Measurements from ENCODE around the gene SUFU. TPM values are rescaled to one million over a fixed set of nuclear protein-coding genes. Genes with fewer than 3 reads are reported as not detected.
"Not testable (repeated sequence)": the region's sequence is repeated elsewhere in the genome, so short reads cannot be mapped to it uniquely, and the experiment has no call there.

SUFU gene
- total RNA-seq, 2 experiments from 2014 or later: 5.7 to 6.0 TPM

DNA sequence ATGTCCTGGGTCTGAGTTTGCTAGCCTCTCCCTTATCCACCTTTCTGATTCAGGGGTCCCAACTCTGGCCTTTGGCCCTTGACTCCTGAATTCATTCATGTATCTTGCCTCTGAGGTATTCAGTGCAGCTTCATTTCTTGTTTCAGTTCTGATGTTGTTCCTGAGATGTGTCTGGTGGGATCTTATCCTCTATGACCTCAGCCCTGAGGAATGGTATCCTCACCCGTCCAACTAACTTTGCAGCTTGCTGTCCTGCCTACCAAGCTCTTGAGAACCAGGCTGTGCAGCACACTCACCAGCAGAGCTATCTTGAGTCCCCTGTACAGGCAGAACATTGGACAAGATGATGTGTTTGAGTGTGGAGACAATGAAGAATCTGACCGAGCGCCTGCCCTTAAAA, 13.8 kb downstream of the SUFU start:
- no peak for DNase-seq
- Mint-ChIP-seq H3K9me3 (no peaks in the 10 kb centered on the region), H3K27ac (no peak overlapping the region)

DNA sequence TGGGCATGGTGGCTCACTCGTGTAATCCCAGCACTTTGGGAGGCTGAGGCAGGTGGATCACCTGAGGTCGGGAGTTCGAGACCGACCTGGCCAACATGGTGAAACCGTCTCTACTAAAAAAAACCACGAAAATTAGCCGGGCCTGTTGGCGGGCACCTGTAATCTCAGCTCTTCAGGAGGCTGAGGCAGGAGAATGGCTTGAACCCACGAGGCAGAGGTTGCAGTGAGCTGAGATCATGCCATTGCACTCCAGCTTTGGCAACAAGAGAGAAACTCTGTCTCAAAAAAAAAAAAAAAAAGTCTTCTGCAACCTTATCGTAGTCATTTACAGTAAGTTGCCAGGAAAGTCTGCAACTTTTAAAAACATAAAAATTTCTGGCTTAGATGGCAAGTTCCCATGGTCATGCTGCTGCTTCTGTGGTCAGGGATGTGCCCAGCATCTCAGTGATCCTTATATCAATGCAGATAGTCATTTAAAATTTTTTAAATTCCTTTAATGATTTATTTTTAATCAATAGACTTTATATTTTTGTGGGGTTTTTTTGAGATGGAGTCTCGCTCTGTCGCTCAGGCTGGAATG, 15.6 kb downstream of the SUFU start:
- peaks cover 7% of the 10 kb centered on the region for H3K4me1 Mint-ChIP-seq
- H3K27ac Mint-ChIP-seq: no peak overlapping the region
- no peak for DNase-seq
- no peak overlapping the region for H3K4me3 Mint-ChIP-seq
- no peaks in the 10 kb centered on the region for H3K36me3 Mint-ChIP-seq
- no peaks in the 10 kb centered on the region for H3K9me3 Mint-ChIP-seq
- no peaks in the 10 kb centered on the region for H3K27me3 Mint-ChIP-seq

More for the DNA sequence above, 13.8 kb downstream of the SUFU start:
- no peaks in the 10 kb centered on the region for H3K27me3 Mint-ChIP-seq
- H3K4me1 Mint-ChIP-seq: no peaks in the 10 kb centered on the region
- no peak overlapping the region for H3K4me3 Mint-ChIP-seq
- H3K36me3 Mint-ChIP-seq: no peaks in the 10 kb centered on the region

DNA sequence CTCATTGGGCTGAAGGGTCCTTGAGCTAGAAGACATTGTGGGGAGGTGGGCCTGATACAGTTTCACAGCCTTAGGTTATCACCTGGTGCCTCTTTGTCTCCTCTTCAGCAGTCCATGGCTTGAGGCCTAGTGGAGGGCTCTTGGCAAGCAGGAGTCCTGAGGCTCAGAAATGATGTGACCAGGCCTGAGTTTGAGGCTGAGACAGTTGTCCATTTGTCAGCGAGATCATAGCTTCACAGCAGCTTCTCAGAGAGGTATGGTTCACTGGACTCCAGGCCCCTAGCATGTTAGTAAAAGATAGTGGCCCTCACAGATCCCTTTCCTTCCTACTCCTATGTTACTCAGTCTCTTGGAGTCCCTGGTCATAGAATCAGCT, 19.1 kb downstream of the SUFU start:
- Mint-ChIP-seq H3K9me3 (no peaks in the 10 kb centered on the region), H3K27me3 (no peaks in the 10 kb centered on the region), H3K4me1 (peaks cover 9% of the 10 kb centered on the region), H3K36me3 (peaks cover 4% of the 10 kb centered on the region), H3K27ac (no peak overlapping the region), H3K4me3 (no peak overlapping the region)
- no peak for DNase-seq

DNA sequence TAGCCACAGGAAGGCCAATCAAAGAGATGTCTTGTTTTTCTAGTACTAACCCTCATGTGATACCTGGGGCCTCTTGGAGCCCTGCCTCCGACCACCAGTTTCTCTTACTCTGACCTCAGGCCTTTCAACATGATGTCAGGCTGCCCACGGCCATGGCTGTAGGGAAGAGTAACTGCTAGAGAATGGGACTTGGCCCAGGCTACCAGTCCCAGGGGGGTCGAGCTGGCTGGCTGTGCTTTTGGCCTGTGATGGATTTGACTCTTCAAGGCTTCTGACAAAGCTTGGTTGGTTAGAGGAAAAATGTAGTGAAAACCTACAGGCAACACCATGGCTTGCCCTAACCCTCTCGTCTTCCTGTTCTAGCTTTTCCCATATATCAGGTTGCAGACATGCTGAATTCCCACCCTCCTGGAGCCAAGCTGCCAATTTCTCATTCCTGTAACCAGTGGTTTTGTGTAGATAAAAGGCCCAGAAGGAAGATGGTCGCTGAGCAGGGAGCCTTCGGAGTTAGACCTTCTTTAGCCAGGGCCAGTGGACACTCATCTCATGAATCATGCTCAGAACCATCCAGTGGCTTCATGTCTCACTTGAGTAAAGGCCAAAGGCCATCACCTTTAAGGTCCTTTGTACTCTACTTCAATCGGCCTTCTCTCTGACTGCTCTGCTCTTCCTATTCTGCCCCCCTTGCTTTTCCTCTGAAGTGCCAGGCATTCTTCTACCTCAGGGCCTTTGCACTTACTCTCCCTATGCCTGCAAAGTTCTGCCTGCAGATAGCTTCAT, 19.7 kb downstream of the SUFU start:
- Mint-ChIP-seq H3K27me3 (no peaks in the 10 kb centered on the region), H3K4me1 (peaks cover 9% of the 10 kb centered on the region), H3K9me3 (no peaks in the 10 kb centered on the region), H3K36me3 (peaks cover 4% of the 10 kb centered on the region), H3K4me3 (no peak overlapping the region), H3K27ac (no peak overlapping the region)
- no peak for DNase-seq

DNA sequence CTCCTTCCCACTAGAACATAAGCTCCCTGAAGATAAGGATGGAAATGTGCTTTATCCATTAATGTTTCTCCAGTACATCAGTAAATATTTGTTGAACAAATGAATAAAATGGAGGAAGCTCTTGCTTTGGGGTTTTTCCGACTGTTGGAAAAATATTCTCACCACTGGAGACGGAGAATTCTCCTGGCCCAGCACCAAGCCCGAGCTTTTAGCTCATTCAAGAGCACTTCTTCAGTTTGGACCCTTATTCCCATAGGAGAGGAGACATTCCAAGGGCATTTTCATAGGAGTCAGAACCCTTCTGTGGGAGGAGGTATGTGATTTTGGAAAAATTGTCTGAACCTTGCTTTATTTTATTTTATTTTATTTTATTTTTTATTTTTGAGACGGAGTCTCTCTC, 21.0 kb downstream of the SUFU start:
- no peak for DNase-seq
- H3K4me1 Mint-ChIP-seq: peaks cover 9% of the 10 kb centered on the region
- no peak overlapping the region for H3K4me3 Mint-ChIP-seq
- no peak overlapping the region for H3K27ac Mint-ChIP-seq
- peaks cover 4% of the 10 kb centered on the region for H3K36me3 Mint-ChIP-seq
- no peaks in the 10 kb centered on the region for H3K27me3 Mint-ChIP-seq
- H3K9me3 Mint-ChIP-seq: no peaks in the 10 kb centered on the region

DNA sequence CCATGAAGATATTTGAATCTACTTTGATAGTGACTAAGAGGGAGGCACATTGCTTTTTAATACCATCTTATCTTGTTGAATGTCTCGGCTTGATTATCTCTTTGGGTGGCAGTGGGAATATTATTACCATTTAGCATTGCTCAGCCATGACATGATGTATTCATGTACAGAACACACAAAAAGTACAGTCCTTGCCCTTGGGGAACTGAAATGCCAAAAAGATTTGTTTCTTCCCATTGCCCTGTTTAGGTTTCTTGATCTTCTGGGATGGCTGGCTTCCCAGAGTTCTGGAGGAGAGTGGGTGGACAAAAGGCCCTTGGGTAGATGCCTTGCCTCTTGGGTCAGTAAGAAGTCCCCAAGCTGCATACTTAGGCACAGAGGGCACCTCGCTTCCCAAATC, 23.8 kb downstream of the SUFU start:
- DNase-seq: no peak
- Mint-ChIP-seq H3K27me3 (no peaks in the 10 kb centered on the region), H3K4me3 (no peak overlapping the region), H3K4me1 (peaks cover 9% of the 10 kb centered on the region), H3K36me3 (peaks cover 4% of the 10 kb centered on the region), H3K9me3 (no peaks in the 10 kb centered on the region), H3K27ac (no peak overlapping the region)

DNA sequence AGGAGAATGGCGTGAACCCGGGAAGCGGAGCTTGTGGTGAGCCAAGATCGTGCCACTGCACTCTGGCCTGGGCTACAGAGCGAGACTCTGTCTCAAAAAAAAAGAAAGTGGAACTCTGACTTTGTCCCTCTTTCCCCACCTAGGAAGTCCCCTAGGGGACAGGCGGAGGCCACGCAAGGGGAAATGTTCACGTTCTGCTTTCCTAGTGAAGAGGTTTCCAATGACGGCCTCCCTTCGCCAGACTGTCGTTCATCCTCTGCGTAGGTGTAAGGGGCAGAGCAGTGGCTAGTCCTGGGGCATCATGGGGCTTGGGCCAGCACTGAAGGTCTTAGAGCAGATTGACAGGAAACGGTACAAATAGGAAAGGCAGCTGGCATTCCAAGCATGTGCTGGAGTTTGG, 30.6 kb downstream of the SUFU start:
- Mint-ChIP-seq H3K27me3 (no peaks in the 10 kb centered on the region), H3K4me1 (peaks cover 7% of the 10 kb centered on the region), H3K9me3 (no peaks in the 10 kb centered on the region), H3K4me3 (no peak overlapping the region), H3K27ac (no peak overlapping the region), H3K36me3 (no peaks in the 10 kb centered on the region)
- no peak for DNase-seq

DNA sequence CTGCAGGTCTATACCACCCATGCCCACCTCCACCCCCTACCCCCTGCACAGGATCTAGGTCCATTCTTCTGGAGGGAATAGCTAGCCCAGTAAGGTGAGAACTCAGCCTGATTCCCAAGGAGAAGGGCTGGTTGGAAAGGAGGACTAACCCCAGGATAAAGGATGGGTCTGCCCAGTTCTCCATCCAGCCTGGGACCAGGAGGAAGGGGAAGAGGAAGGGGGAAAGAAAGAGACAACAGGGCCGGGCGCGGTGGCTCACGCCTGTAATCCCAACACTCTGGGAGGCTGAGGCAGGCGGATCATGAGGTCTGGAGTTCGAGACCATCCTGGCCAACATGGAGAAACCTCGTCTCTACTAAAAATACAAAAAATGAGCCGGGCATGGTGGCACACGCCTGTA, 31.2 kb downstream of the SUFU start:
- not testable (repeated sequence) for H3K27me3 Mint-ChIP-seq, H3K9me3 Mint-ChIP-seq, H3K27ac Mint-ChIP-seq, H3K4me1 Mint-ChIP-seq, DNase-seq, H3K36me3 Mint-ChIP-seq, H3K4me3 Mint-ChIP-seq

DNA sequence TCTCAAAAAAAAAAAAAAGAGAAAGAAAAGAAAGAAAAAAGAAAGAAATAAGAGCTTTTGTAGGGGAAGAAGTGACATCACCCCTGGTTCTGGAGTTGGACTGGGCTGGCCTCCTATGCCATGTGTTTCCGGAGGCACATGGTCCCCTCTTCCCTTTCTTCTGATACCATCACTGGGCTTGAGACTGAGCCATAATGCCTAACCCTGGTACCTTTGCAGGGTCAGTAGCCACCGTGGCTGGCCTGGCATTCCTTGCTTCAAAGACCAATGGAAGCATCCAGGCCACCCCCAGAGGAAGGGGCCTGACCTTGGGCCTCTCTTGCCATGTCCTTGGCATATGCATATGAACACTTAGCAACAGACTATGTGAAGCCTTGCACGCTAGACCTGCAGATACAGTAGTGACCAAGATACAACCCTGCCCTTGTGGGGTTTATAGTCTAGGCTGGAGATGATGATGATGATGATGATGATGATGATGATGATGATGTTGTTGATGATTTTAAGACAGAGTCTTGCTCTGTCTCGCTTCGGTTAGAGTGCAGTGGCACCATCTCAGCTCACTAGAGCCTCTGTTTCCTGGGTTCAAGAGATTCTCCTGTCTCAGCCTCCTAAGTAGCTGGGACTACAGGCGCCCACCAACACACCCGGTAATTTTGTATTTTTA, 31.8 kb downstream of the SUFU start:
- Mint-ChIP-seq H3K27me3 (no peaks in the 10 kb centered on the region), H3K9me3 (no peaks in the 10 kb centered on the region), H3K27ac (no peak overlapping the region), H3K4me3 (no peak overlapping the region), H3K36me3 (no peaks in the 10 kb centered on the region), H3K4me1 (peaks cover 10% of the 10 kb centered on the region)
- DNase-seq: no peak

DNA sequence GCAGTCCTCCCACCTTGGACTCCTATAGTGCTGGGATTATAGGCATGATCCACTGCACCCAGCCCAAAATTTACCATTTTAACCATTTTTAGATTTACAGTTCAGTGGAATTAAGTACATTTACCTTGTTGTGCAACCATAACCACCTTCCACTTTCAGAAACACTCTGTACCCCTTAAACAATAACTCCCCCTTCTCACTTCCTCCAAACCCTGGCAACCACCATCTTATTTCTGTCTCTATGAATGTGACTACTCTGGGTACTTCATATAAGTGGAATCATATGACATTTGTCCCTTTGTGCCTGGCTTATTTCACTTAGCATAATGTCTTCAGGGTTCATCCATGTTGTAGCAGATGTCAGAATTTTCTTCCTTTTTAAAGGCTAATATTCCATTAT, 33.6 kb downstream of the SUFU start:
- H3K4me1 Mint-ChIP-seq: peaks cover 15% of the 10 kb centered on the region
- no peak overlapping the region for H3K27ac Mint-ChIP-seq
- H3K9me3 Mint-ChIP-seq: no peaks in the 10 kb centered on the region
- no peak overlapping the region for H3K4me3 Mint-ChIP-seq
- H3K36me3 Mint-ChIP-seq: no peaks in the 10 kb centered on the region
- no peak for DNase-seq
- H3K27me3 Mint-ChIP-seq: no peaks in the 10 kb centered on the region

DNA sequence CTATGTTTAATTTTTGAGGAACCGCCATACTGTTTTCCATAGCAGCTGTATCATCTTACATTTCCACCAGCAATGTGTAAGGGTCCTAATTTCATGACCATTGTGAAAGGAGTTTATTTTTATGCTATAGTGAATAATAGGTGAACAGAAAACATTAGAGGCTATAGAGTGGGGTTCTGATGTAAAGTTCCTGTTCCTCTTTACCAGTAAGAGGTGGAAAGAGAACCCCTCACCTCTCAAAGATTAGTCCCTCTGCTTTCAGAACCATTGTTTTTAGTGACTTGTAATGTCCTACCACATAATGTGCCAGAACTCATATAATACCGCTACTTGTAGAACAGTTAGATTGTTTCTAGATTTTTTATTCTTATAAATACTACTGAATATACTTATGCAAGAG, 34.2 kb downstream of the SUFU start:
- H3K4me1 Mint-ChIP-seq: peaks cover 17% of the 10 kb centered on the region
- no peak overlapping the region for H3K4me3 Mint-ChIP-seq
- DNase-seq: no peak
- no peaks in the 10 kb centered on the region for H3K27me3 Mint-ChIP-seq
- no peaks in the 10 kb centered on the region for H3K36me3 Mint-ChIP-seq
- H3K27ac Mint-ChIP-seq: no peak overlapping the region
- no peaks in the 10 kb centered on the region for H3K9me3 Mint-ChIP-seq

DNA sequence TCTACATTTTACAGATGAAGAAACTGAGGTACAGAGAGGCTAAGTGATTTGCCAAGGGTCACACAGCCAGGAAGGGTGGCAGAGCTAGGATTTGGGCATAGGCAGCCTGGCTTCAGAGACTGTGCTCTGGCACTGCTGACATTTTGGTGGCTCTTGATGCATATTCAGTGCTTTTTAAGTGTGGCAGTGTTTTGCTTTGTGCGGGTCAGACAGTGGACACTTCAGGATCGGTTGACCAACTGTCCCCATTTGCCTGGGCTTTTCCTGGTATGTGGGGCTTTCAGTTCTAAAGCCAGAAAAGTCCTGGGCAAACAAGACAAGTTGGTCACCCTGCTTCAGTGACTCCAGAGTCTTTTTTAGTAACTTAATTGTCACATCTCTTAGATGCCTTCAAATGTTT, 35.0 kb downstream of the SUFU start:
- Mint-ChIP-seq H3K9me3 (no peaks in the 10 kb centered on the region), H3K4me3 (no peak overlapping the region), H3K36me3 (no peaks in the 10 kb centered on the region), H3K27me3 (no peaks in the 10 kb centered on the region), H3K4me1 (peaks cover 19% of the 10 kb centered on the region), H3K27ac (no peak overlapping the region)
- no peak for DNase-seq

DNA sequence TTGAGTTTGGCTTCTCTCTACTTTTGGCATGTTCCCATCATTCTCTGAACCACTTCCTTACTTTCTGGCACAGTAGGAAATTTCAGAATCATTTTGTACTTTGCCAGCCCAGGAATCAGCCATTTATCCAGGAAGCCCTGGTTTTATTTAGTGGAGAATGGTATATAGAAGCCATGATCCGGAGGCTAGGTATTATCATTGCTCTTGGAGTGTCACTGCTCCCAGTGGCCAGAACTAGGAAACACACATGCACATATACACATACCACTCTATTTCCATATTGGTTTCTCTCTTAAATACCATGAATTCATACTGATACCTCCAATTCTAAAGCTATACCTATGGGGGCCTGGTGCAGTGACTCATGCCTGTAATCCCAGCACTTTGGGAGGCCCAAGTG, 36.3 kb downstream of the SUFU start:
- Mint-ChIP-seq H3K4me3 (no peak overlapping the region), H3K27me3 (no peaks in the 10 kb centered on the region), H3K27ac (no peak overlapping the region), H3K4me1 (peaks cover 18% of the 10 kb centered on the region), H3K36me3 (no peaks in the 10 kb centered on the region), H3K9me3 (no peaks in the 10 kb centered on the region)
- peak; percentile 17 for DNase-seq

DNA sequence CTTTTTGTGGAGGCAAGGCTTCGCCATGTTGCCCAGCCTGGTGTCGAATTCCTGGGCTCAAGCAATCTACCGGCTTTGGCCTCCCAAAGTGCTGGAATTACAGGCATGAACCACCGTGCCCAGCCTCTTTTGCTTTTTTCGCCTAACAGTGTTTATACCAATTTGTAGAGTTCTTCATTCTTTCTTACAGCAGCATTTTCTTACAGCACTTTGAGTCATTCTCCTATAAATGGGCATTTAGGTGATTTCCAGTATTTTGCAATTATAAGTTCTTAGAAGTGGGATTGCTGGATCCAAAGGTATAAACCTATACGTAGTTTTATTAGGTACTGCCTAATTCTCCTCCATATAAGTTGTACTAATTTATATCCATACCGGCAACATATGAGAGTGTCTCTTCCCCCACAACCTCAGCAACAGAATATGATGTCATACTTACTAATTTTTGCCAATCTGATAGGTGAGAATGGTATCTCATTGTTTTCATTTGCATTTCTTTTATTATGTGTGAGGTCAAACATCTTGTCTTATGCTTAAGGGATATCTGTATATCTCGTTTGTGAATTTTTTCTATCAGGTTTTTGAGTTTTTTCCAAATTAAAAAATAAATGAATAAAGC, 39.1 kb downstream of the SUFU start:
- H3K4me3 Mint-ChIP-seq: no peak overlapping the region
- no peaks in the 10 kb centered on the region for H3K9me3 Mint-ChIP-seq
- H3K36me3 Mint-ChIP-seq: no peaks in the 10 kb centered on the region
- peaks cover 14% of the 10 kb centered on the region for H3K4me1 Mint-ChIP-seq
- DNase-seq: no peak
- H3K27me3 Mint-ChIP-seq: no peaks in the 10 kb centered on the region
- no peak overlapping the region for H3K27ac Mint-ChIP-seq

DNA sequence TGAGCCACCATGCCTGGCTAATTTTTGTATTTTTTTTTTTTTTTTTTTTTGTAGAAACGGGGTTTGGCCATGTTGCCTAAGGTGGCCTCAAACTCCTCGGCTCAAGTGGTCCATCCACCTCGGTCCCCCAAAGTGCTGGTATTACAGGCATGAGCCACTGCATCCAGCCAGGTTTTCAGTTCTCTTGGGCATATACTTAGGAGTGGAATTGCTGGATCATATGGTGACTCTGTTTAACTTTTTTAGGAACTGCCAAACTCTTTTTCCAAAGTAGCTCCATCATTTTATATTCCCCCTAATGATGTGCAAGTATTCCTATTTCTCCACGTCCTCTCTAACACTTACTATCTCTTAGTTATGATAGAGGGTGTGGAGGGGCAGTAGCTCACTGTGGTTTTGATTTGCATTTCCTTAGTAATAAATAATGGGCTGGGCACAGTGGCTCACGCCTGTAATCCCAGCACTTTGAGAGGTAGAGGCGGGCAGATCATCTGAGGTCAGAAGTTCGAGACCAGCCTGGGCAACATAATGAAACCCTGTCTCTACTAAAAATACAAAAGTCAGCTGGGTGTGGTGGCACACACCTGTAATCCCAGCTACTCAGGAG, 41.6 kb downstream of the SUFU start:
- Mint-ChIP-seq H3K4me1 (peaks cover 12% of the 10 kb centered on the region), H3K4me3 (no peak overlapping the region), H3K9me3 (no peaks in the 10 kb centered on the region), H3K27ac (no peak overlapping the region), H3K36me3 (no peaks in the 10 kb centered on the region), H3K27me3 (no peaks in the 10 kb centered on the region)
- no peak for DNase-seq

All from activated naive CD8-positive, alpha-beta T cell treated with anti-CD3 and anti-CD28 coated beads for 36 hours (primary cell).